Breast epithelium (tissue), 3 donors: ENCODE data around the gene TIFAB.

Experiments
- CTCF ChIP-seq, 3 donors: fragments of 450-650 bp; IDR thresholded peaks; one replicate each; pipeline ENCODE4 v1.5.1; 2016 to 2017; ENCODE audit warnings: antibody characterized with exemption in 3 of 3, mild to moderate bottlenecking in 3 of 3, moderate library complexity in 3 of 3
- POLR2A ChIP-seq: fragments of 450-650 bp; IDR thresholded peaks from one replicate; pipeline ENCODE4 v1.6.1; 2016; ENCODE audit warnings: antibody characterized with exemption, mild to moderate bottlenecking, moderate library complexity

DNA sequence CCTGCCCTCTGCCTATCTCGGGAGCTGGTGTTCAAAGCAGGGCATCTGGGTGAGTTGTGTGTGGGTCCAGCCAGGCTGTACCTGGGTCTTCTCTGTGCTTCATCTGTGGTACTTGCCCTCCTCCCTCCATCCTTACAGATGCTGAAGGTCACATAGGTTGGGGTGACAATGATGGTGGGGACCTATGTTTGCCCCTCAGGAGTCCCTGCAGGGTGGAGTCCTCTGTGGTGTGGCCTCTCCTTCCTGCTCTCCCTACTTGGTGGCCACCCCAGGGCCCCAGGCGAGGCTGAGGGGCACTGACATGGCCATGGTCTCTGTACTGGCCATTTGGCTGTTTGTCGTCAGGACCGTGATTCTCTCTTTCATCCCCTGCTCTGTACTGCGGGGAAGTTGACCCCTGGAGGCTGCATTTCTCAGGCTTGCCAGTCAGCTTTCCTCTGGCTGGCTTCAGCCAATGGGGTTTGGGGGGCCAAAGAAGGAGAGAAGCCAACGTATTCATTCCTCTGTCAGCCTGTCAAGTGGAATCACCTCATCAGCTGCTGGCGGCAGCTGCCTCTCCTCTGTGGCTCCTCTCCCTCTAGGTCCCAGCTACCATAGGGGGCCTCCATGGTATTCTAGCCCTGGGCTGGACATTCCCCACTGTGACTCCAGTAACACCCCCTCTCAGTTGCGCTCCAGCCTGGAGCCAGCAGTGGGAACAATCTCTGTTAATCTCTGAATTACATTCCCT lies 9.6 kb downstream of the TIFAB start:
- TF ChIP-seq CTCF (IDR thresholded peaks at IDR 0.05) (no peak), POLR2A (no peak)
